PC-3 (cell line): ENCODE results near the gene FGFR3. TPM values are rescaled to one million over a fixed set of nuclear protein-coding genes. Genes with fewer than 3 reads are reported as not detected.

Source experiments
- ATAC-seq: fragments of 200-7000 bp; cut with Tn5 transposase; 2 replicates; pipeline ENCODE4 v1.9.1; 2020; ENCODE audit warnings: mild to moderate bottlenecking, moderate library complexity
- BruUV-seq: library from RNA; stranded (reverse); fragments of 400-500 nt; replicated peaks from 2 replicates; lab custom pipeline; 2021; lab: Mats Ljungman, UMichigan
- CTCF ChIA-PET: fragments of 300-600 bp; sonication (Branson Sonifier 250); formaldehyde crosslinking; loops from one replicate; lab custom pipeline; 2022; ENCODE audit warnings: antibody characterized with exemption; lab: Charles Lee
- POLR2A ChIA-PET: fragments of 300-600 bp; sonication (Branson Sonifier 250); formaldehyde crosslinking; loops from one replicate; lab custom pipeline; 2022; ENCODE audit warnings: antibody characterized with exemption; ENCODE audit not compliant: unreplicated experiment; lab: Charles Lee
- DNase-seq: peaks from one replicate; pipeline ENCODE4 v3.0.0-alpha.2; 2015
- H2AFZ ChIP-seq: fragments of 300-600 bp; sonication (generic); 2 replicates; pipeline ENCODE4 v1.6.0; 2016; ENCODE audit warnings: antibody characterized with exemption, low read length
- H3F3A ChIP-seq: fragments of 300-600 bp; sonication (generic); one replicate; pipeline ENCODE4 v1.6.0; 2017; ENCODE audit warnings: antibody characterized with exemption, low read length, control low read depth, mild to moderate bottlenecking; ENCODE audit not compliant: unreplicated experiment
- H3K27ac ChIP-seq: fragments of 300-600 bp; sonication (generic); 2 replicates; pipeline ENCODE4 v1.5.1; 2016; ENCODE audit warnings: mild to moderate bottlenecking, low read length
- H3K27me3 ChIP-seq: fragments of 300-600 bp; sonication (generic); 2 replicates; pipeline ENCODE4 v1.6.1; 2016; ENCODE audit warnings: low read length, mixed read lengths
- H3K36me3 ChIP-seq: fragments of 300-600 bp; sonication (generic); 2 replicates; pipeline ENCODE4 v1.6.1; 2016; ENCODE audit warnings: low read depth, mixed run types, low read length, mixed read lengths
- H3K4me1 ChIP-seq: fragments of 300-600 bp; sonication (generic); 2 replicates; pipeline ENCODE4 v1.5.1; 2016; ENCODE audit warnings: low read length; ENCODE audit not compliant: insufficient read depth
- H3K4me2 ChIP-seq: fragments of 300-600 bp; sonication (generic); 2 replicates; pipeline ENCODE4 v1.6.0; 2016; ENCODE audit warnings: low read length
- H3K4me3 ChIP-seq: fragments of 300-600 bp; sonication (generic); 2 replicates; pipeline ENCODE4 v1.5.1; 2016; ENCODE audit warnings: mild to moderate bottlenecking, low read length, mixed read lengths
- H3K79me2 ChIP-seq: fragments of 300-600 bp; sonication (generic); 2 replicates; pipeline ENCODE4 v1.6.1; 2017; ENCODE audit warnings: low read length, mixed read lengths
- H3K9ac ChIP-seq: fragments of 300-600 bp; sonication (generic); 2 replicates; pipeline ENCODE4 v1.6.0; 2016; ENCODE audit warnings: mild to moderate bottlenecking, low read length
- H3K9me2 ChIP-seq: fragments of 300-600 bp; sonication (generic); replicated peaks from 2 replicates; pipeline ENCODE4 v1.6.1; 2016; ENCODE audit warnings: mixed run types, low read length, mixed read lengths
- H3K9me3 ChIP-seq: fragments of 300-600 bp; sonication (generic); 2 replicates; pipeline ENCODE4 v1.6.1; 2016; ENCODE audit warnings: low read length, mixed read lengths
- H4K20me1 ChIP-seq: fragments of 300-600 bp; sonication (generic); 2 replicates; pipeline ENCODE4 v1.6.1; 2016; ENCODE audit warnings: low read length, mixed read lengths
- CTCF ChIP-seq: fragments of 300-600 bp; sonication (generic); conservative IDR thresholded peaks from 2 replicates; pipeline ENCODE4 v1.5.1; 2017; ENCODE audit warnings: antibody characterized with exemption, low read depth, mild to moderate bottlenecking, low read length
- EZH2 ChIP-seq: fragments of 300-600 bp; sonication (generic); IDR thresholded peaks from one replicate; pipeline ENCODE4 v1.6.1; 2017; ENCODE audit warnings: antibody characterized with exemption, mild to moderate bottlenecking, low read length; ENCODE audit not compliant: unreplicated experiment
- EZH2phosphoT487 ChIP-seq: fragments of 300-600 bp; sonication (generic); IDR thresholded peaks from 2 replicates; pipeline ENCODE4 v1.6.1; 2018; ENCODE audit warnings: mild to moderate bottlenecking, antibody characterized with exemption, low read length, borderline replicate concordance
- intact Hi-C: fragments of 100-400 bp; cut with micrococcal nuclease; formaldehyde crosslinking; loops from 2 replicates; pipeline ENCODE4 v1.9.0; 2023
- total RNA-seq: library from RNA; depleted of rRNA; stranded (reverse); fragments of >200 nt; gene quantifications from 2 replicates; pipeline ENCODE4 v1.2.3, GENCODE V29; 2014

FGFR3 gene
- total RNA-seq, 1 experiment from 2014 or later, result 0.11 TPM

DNA sequence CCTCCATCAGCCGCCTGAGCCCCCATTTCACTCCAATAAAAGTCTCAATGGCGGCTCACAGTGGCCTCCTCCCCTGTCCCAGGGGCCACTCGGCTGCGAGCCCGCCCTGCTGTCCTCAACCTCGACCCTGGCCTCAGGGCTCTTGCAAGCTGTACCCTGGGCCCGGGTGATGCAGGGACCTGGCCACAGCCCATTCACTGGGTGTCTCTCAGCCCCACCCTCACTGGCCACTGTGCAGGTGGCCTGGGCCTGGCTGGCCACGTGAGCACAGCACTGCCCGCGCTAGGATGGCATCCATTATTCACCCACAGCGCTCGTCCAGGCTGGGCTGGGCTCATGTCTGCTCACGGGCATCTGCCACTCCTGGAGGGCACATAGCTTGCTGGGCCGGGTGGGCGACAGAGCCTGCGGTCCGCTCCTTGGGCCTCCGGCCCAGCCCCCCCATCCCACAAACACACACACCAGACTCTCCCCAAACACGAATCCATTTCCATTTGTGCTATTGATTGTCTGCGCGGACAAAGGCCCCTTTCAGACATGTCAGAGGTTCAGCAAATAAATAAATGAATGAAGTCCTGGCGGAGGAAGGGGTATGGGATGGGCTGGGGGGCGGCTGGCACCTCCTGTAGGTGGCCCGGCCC, 16.5 kb upstream of the FGFR3 start:
- CTCF ChIA-PET, result no interaction called here
- Histone ChIP-seq H3K79me2 (no peaks in the 10 kb centered on the region), H3K9ac (no peak overlapping the region), H3K36me3 (no peaks in the 10 kb centered on the region), H3K27me3 (no peaks in the 10 kb centered on the region), H3K4me2 (no peak overlapping the region), H3K4me3 (no peak overlapping the region), H3F3A (no peaks in the 10 kb centered on the region), H3K4me1 (no peaks in the 10 kb centered on the region), H2AFZ (no peak overlapping the region), H3K9me3 (no peaks in the 10 kb centered on the region), H4K20me1 (no peaks in the 10 kb centered on the region), H3K27ac (no peak overlapping the region), H3K9me2 (no peaks in the 10 kb centered on the region)
- no TSS peak for BruUV-seq
- POLR2A ChIA-PET, result no interaction called here
- DNase-seq (no peak), ATAC-seq (no peak)
- intact Hi-C loops, result no loop called here
- TF ChIP-seq EZH2 (no peak), EZH2phosphoT487 (no peak), CTCF (no peak)

GRCh38 chr4:1777822-1778641, 15.1 kb upstream of the FGFR3 start:
- Histone ChIP-seq H2AFZ (no peak overlapping the region), H3K9me2 (no peaks in the 10 kb centered on the region), H3K4me2 (no peak overlapping the region), H3K9me3 (no peaks in the 10 kb centered on the region), H3K36me3 (no peaks in the 10 kb centered on the region), H3F3A (no peaks in the 10 kb centered on the region), H3K27ac (no peak overlapping the region), H3K9ac (no peak overlapping the region), H3K27me3 (no peaks in the 10 kb centered on the region), H3K4me1 (no peaks in the 10 kb centered on the region), H3K4me3 (no peak overlapping the region), H3K79me2 (no peaks in the 10 kb centered on the region), H4K20me1 (no peaks in the 10 kb centered on the region)
- ChIA-PET CTCF (no interaction called here), POLR2A (no interaction called here)
- TF ChIP-seq EZH2phosphoT487, result no peak
- no peak for TF ChIP-seq EZH2
- TF ChIP-seq CTCF, result no peak
- BruUV-seq, result no TSS peak
- DNase-seq (peak; percentile 14), ATAC-seq (no peak)
- intact Hi-C loops, result no loop called here
